ENCODE data around the gene UPF3B.
"Not testable (repeated sequence)": the region's sequence is repeated elsewhere in the genome, so short reads cannot be mapped to it uniquely, and the experiment has no call there.

Gene UPF3B, protein sequence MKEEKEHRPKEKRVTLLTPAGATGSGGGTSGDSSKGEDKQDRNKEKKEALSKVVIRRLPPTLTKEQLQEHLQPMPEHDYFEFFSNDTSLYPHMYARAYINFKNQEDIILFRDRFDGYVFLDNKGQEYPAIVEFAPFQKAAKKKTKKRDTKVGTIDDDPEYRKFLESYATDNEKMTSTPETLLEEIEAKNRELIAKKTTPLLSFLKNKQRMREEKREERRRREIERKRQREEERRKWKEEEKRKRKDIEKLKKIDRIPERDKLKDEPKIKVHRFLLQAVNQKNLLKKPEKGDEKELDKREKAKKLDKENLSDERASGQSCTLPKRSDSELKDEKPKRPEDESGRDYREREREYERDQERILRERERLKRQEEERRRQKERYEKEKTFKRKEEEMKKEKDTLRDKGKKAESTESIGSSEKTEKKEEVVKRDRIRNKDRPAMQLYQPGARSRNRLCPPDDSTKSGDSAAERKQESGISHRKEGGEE

DNA sequence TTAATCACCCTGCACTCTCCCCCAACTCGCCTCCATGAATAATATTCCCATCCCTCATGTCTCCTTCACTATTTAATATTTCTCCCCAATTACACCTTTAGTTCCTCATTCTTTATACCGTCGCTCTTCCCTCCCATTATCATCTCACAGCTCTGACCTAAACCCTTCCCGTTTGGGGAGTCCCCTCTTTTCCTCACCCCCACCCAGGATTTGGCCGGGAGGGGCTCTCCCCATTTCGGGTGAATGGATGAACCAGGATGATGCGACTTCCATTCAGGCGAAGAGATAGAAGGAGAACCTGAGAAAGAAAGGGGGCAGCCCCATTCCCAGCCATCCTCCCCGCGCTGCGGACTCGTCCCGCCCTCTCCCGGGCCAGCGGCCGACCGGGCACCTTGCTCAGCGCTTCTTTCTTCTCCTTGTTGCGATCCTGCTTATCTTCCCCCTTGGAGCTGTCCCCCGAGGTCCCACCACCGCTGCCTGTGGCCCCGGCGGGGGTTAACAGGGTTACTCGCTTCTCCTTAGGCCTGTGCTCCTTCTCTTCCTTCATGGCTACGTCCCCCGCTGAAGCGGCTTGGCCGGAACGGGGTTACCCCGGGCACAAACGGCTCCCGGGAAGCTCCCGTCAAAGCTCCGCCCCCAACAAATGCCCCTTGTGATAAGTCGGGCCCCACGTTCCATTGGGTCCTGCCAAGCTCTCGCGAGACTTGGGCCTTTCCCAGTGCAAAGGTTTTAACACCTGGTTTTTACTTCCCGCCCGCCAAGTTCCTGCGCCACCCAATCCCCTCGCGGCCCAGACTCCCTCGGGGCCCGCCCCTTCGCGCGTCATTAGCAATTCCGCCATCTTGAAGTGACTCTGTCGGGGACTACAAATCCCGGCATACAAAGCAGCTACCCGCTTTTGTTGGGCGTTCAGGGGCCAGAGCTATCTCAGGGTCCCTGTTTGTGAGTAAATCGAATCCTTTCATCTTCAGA is at the start of gene UPF3B:
TSS of gene UPF3B (minus strand) at position 582 of the 972 bp plus-strand sequence. CDS start at position 547, 35 bp downstream.
- in situ Hi-C loops (cut with MboI; ENCODE audit: low sequenced_read_pairs): no loop called here

DNA sequence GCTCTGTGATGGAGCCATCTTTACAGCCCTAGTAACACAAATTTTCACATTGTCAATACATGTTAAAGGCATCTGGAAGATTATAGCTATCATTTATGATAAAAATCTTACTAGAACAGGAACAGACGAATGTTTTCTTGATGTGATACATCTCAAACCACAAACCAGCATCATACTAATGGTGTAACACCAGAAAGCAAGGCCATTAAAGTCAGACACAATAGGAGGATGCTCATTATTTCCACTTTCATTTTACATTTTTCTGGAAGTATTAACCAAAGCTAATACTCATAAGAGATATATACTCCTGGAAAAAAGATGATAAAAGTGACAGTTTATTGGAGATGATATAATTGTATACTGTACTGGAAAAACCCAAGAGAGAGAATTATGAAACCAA is 48.2 kb upstream of the UPF3B start:
- in situ Hi-C loops (cut with MboI; ENCODE audit: low sequenced_read_pairs): no loop called here

DNA sequence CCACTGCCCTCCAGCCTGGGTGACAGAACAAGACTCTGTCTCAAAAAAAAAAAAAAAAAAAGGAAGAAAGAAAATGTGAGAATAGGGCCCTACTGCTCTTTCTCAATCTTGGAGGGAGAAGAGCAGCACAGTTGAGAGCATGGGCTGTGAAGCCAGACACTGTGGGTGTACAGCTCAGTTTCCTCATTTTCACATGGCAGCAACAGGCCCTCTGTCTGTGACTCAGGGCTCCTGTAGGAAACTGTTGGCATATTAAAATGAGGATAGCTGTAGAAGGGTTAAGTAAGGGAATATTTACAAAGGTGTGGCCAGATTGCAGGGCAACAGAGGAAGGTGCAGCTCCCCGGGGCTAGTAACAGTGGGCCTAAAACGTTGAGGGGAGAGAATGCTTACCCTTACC is 46.4 kb upstream of the UPF3B start:
- in situ Hi-C loops (cut with MboI; ENCODE audit: low sequenced_read_pairs): no loop called here

DNA sequence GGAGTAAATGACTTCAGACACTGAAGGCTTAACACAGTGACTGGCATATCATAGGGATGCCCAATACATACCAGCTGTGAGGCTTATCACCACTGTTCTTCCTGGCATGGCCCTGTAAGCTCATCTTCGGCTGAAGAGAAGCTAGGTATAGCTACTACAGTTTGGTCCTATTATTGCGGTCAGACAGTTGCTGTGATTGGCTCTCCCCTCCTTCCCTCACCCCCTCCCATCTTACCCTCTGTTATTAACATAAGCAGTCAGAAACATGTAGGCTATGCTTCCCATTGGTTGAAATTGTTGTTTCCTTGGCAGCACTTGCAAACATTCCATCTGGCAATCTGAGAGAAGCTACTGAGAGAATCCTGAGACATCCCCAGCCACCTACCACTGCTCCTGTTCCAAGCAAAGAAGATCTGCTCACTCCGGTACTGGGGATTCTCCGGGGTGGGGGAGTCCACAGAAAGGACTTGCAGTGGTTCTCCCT is 43.1 kb upstream of the UPF3B start, which contains the start of gene AKAP14:
TSS of gene AKAP14 (plus strand) at position 51 of the 484 bp plus-strand sequence. CDS start 7,331 bp downstream, outside the sequence.
- in situ Hi-C loops (cut with MboI; ENCODE audit: low sequenced_read_pairs): no loop called here

DNA sequence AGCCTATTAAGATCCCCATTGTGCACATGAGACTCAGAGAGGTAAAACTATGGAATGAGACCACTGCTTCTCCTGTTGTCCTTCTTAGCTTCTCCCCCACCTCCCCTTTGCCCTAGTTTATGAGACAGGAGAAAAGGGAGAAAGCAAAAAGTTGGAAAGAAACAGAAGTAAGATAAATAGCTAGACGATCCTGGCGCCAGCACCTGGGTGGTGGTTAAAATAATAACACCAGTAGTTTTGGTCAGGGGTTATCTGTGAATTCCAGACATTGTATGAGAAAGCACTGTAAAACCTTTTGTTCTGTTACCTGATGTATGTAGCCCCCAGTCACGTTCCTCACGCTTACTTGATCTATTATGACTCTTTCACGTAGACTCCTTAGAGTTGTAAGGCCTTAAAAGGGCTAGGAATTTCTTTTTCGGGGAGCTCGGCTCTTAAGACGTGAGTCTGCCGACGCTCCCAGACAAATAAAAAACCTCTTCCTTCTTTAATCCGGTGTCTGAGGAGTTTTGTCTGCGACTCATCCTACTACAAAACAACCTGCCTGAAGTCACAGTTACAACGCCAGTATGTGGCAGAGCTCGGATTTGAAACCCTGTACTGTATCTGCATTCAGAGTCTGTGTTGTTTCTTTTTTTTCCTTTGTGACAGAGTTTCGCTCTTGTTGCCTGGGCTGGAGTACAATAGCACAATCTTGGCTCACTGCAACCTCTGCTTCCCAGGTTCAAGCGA is 39.4 kb upstream of the UPF3B start:
- in situ Hi-C loops (cut with MboI; ENCODE audit: low sequenced_read_pairs): not testable (repeated sequence)

DNA sequence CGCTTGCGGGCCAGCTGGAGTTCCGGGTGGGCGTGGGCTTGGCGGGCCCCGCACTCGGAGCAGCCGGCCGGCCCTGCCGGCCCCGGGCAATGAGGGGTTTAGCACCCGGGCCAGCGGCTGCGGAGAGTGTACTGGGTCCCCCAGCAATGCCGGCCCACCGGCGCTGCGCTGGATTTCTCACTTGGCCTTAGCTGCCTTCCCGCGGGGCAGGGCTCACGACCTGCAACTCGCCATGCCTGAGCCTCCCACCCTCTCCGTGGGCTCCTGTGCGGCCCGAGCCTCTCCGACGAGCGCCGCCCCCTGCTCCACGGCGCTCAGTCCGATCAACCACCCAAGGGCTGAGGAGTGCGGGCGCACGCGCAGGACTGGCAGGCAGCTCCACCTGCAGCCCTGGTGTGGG is 37.9 kb upstream of the UPF3B start:
- in situ Hi-C loops (cut with MboI; ENCODE audit: low sequenced_read_pairs): not testable (repeated sequence)

DNA sequence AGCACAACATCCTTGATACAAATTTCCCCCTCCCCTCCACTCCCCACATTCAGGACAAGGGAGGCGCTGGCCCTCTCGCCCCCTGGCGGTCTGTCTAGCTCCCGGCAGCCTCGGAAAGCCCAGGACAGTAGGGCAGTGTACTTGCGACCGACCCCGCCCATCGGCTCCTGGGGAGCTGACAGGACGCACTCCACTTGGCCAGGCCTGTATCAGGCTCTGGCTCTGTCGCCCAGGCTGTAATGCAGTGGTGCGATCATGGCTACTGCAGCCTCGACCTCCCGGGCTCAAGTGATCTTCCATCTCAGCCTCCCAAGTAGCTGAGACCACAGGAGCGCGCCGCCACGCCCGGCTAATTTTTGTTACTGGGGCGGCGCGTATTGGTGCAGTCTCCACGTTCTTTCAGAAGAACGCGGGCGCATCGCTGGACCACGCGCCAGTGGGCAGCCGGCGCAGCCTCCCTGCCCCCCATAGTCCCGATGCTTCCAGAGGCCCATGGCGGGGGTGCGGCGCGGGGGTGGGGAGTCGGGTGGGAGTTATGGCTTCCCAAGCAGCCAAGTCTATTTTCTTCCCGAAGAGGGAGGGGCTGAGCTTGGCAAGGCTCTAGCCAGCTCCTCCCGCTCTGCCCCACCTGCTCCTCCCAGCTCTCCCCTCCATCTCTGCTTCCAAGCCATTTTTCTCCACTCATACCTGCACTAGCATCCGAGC is 35.1 kb upstream of the UPF3B start:
- in situ Hi-C loops (cut with MboI; ENCODE audit: low sequenced_read_pairs): no loop called here

DNA sequence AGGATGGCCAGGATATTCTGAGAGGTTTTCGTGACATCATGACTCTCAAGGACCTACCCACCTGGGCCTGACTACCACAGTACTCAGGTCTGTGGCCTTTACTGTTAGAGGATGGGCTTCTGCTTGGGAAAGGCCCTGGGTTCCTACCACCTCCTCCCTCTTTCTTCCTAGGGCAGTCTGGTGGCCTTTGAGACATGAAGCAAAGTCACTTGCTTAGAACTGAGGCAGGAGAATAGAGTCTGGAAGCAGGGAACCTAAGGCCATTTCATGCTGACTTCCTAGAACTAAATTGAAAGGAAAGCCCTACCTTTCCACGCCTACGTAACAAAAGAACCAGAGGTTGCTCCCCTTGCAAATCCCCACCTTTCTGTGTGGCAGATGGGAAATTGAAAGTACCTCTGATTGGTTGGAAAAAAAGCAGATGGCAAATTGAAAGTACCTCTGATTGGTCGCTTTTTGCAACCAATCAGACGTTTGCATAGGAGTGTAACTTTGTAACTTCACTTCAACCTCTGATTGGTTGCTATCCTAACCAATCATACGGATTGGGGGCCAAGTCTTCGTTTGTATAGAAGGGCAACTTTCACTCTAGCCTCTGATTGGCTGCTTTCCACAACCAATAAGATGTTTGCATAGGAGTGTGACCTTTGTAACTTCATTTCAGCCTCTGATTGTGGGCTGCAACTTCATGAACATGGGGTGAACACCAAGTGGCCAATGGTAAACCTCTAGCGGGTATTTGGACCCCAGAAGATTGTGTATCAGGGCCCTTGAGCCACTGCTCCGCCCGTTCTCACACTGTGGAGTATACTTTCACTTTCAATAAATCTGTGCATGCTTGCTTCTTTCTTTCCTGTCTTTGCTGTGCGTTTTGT is 33.0 kb upstream of the UPF3B start:
- in situ Hi-C loops (cut with MboI; ENCODE audit: low sequenced_read_pairs): no loop called here

DNA sequence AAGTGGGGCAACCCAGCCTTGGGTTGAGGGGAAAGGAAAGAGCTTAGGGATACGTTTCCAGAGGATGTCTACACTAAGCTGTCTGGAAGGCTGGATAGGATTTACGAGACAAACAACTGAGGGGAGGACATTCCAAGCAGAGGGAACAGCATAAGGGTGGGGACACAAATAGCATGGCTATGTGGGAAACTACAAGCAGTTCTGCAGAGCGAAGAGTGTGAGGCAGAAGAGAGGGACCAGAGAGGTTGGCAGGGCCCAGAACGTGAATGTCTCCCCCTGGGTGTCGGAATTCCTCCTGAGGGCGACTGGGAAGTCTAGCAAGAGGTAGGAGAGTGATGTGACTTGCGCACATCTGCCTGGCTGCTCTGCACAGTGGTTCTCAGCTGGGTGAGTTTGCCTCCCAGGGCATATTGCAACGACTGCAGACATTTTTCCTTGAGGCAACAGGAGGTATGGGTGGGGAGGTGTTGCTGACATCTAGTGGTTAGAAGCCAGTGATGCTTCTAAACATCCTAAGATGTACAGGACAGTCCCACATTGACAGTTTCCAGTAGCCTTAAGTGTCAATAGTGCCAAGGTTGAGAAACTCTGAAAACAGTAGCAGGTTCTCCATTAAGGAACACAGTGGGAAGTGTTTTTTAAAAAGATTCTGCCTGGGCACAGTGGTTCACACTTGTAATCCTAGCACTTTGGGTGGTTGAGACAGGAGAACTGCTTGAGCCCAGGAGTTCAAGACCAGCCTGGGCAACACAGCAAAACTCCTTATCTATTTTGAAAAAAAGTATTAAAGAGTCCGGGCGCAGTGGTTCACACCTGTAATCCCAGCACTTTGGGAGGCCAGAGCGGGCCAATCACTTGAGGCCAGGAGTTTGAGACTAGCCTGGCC is 28.0 kb upstream of the UPF3B start:
- in situ Hi-C loops (cut with MboI; ENCODE audit: low sequenced_read_pairs): no loop called here

DNA sequence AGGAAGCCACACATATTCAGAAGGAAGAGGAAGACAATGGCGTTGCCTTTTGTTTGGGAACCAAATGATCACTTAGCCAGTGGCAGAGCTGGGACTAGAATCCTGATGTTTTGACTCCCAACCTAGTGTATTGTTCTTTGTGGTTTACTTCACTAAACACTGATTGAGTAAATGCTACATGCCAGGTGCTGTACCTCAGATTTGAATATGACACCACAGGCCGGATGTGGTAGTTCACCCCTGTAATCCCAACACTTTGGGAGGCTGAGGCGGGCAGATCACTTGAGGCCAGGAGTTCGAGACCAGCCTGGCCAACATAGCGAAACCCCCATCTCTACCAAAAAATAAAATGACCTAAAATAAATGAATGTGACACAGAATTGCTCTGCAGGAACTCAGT is 27.3 kb upstream of the UPF3B start:
- in situ Hi-C loops (cut with MboI; ENCODE audit: low sequenced_read_pairs): no loop called here

DNA sequence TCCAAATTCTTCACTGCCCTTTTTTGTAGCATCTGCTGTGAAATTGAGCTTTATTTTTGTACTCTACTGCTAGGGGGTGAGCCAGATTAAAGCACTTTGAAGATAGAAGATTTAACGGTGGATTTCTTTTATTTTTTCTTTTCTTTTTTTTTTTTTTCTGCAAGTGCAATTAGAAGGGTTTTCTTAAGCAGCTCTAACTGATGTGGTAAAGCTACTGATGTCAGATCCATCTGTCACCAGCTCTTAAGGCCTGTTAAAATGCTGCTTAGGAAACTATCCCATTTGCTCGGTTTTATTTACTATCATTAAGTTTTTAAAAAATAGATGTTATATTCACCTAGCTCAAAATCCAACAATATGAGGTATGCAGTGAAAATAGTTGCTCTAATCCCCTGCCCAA is 26.0 kb upstream of the UPF3B start:
- in situ Hi-C loops (cut with MboI; ENCODE audit: low sequenced_read_pairs): no loop called here

DNA sequence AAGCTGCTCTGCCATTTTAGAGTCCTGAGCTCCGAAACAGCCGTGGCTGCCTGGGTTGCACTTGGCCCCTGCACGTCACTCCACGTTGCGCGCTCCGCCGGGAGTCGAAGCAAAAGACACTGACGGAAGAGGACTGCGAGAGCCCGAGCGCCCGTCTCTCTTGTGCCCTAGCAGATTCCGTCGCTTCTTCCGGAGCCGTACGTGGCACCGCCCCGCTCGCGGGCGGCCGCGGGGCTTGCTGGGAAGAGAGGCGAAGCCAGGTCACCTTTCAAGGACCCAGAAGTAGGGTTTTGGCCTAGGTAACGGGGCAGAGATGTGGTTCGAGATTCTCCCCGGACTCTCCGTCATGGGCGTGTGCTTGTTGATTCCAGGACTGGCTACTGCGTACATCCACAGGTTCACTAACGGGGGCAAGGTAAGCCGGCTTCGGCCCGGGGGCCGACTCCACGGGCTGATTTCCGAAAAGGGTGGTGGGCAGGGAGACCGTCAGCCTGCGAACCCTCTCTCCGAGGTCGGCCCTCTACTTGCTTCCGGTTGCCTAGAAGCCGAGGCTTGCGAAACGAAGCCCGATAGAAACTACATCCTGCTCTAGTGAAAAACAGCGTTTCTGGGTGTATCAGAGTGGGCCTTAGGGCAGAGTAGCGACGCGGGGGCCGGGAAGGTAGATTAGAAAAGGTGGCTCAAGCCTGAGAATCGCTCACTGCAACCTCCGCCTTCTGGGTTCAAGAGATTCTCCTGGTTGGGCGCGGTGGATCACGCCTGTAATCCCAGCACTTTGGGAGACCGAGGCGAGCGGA is 19.0 kb upstream of the UPF3B start, which contains the start of the genes NDUFA1 and RNF113A:
TSS of gene NDUFA1 (plus strand) at position 234 of the 797 bp plus-strand sequence. CDS start at position 314, 80 bp downstream.
TSS of gene RNF113A (minus strand) at position 135 of the 797 bp plus-strand sequence. CDS start at position 15, 120 bp downstream.
- in situ Hi-C loops (cut with MboI; ENCODE audit: low sequenced_read_pairs): no loop called here

DNA sequence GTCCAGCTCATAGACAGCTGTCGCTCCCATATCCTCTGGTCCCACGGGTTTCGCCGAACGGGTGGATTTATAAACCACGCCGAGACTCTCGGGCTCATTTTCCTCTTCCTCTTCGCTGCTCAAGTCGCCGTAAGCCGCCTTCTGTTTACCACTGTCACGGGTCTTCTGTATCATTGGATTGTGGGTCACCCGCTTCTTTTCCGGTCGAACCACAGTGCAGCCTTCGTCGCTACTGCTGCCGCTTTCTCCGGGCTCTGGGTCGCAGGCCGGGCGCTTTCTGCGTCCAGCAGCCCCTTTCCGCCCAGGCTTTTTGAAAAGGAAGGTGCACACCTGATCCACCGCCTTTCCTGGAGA is 18.5 kb upstream of the UPF3B start:
- in situ Hi-C loops (cut with MboI; ENCODE audit: low sequenced_read_pairs): no loop called here

DNA sequence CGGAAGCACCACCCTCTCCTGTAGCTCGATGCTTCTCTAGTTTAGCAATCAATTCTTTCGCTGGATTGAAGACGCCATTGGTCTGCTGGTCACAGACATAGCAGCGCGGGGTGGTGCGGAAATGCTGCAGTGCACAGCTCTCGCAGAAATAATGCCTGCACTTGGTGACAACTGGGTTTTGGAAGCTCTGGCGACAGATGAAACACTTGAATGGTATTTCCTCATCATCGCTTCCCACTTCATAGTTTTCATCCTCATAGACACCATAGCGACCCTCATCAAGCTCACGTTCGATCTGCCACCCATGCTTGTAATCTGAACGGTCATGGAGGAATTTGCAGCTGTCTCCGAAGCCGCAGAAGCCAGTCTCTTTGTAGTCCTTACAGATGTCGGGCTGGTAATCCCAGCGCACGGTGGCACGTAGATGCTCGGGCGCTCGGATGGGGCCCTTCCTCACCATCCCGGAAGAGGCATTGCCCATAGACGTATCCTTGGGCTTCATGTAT is 17.9 kb upstream of the UPF3B start:
- in situ Hi-C loops (cut with MboI; ENCODE audit: low sequenced_read_pairs): no loop called here

DNA sequence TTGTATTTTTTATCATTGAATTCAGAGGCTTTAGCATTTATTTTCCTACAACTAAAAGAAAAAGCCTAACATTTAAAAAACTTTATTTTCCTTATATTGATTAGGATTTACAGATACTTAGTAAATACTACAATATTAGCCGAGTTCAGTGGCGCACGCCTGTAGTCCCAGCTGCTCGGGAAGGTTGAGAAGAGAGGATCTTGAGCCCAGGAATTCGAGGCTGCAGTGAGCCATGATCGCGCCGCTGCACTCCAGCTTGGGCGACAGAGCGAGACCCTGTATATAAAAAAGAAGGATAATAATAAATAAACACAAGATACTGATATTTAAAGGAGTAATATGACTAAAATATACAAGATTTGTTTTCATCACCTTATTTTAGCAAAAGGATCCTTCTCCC is 681 bp upstream of the UPF3B start:
- in situ Hi-C loops (cut with MboI; ENCODE audit: low sequenced_read_pairs): no loop called here

DNA sequence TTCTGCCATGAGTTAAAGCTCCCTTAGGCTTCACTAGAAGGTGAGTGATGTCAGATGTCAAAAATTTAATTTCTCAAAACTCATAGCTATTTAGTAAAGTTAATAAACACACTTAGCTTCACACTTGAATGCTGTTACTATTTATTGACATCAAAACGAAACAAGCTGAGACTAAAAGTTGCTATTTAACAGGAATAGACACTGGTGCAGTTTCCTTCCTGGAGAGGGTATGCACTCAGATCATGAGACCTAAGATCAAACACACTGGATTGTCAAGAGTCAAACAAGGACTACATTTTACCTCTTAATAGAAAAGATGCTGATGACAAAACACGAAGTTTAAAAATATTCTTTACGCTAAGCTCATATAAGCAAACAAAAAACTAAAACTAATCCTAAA is 18.9 kb downstream of the UPF3B start:
- in situ Hi-C loops (cut with MboI; ENCODE audit: low sequenced_read_pairs): no loop called here

DNA sequence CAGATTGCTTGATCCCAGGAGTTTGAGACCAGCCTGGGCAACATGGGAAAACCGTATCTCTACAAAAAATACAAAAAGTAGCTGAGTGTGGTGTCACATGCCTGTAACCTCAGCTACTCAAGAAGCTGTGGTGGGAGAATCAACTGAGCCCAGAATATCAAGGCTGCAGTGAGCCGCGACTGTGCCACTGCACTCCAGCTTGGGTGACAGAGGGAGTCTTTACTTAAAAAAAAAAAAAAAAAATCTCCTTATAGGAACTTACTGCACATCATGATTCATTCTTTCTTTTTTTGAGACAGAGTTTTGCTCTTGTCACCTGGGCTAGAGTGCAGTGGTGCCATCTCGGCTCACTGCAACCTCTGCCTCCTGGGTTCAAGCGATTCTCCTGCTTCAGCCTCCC is 24.3 kb downstream of the UPF3B start:
- in situ Hi-C loops (cut with MboI; ENCODE audit: low sequenced_read_pairs): no loop called here

All from HL-60/S4 treated with retinoic acid at 250 ng/mL for 4 days and 3 days (cell line).